Tibial nerve (tissue), 4 donors: ENCODE measurements around the gene DAPK1. TPM values are rescaled to one million over a fixed set of nuclear protein-coding genes. Genes with fewer than 3 reads are reported as not detected.

Source experiments
- DNase-seq, 2 donors: peaks; one replicate each; pipeline ENCODE4 v3.0.0-alpha.2; 2019; ENCODE audit warnings: low spot score in 2 of 2
- H3K27ac ChIP-seq, 4 donors: fragments of 200-600 bp; sonication (generic) in 3 of 4; one replicate each; pipeline ENCODE4 v1.5.1; 2017 to 2019; ENCODE audit warnings: mild to moderate bottlenecking in 1 of 4
- H3K27me3 ChIP-seq, 2 donors: fragments of 200-600 bp; sonication (generic) in 1 of 2; one replicate each; pipeline versions ENCODE4 v1.5.1 to v1.6.0; 2017 to 2019
- H3K36me3 ChIP-seq, 3 donors: fragments of 200-600 bp; sonication (generic); one replicate each; pipeline ENCODE4 v1.5.1; 2018 to 2019
- H3K4me1 ChIP-seq, 4 donors: fragments of 200-600 bp; sonication (generic) in 3 of 4; one replicate each; pipeline ENCODE4 v1.5.1; 2017 to 2019
- H3K4me3 ChIP-seq, 4 donors: fragments of 200-600 bp; sonication (generic) in 3 of 4; one replicate each; pipeline ENCODE4 v1.5.1; 2017 to 2019; ENCODE audit warnings: mild to moderate bottlenecking in 1 of 4, moderate library complexity in 1 of 4
- H3K9me3 ChIP-seq, 4 donors: fragments of 200-600 bp; sonication (generic) in 3 of 4; one replicate each; pipeline ENCODE4 v1.5.1; 2017 to 2019
- CTCF ChIP-seq, 5 experiments: fragments of 200-600 bp in 3 of 5; fragments of 450-650 bp in 2 of 5; sonication (generic) in 3 of 5; IDR thresholded peaks; one replicate each; pipeline ENCODE4 v1.5.1; 2016 to 2019; ENCODE audit warnings: antibody characterized with exemption in 5 of 5, mild to moderate bottlenecking in 3 of 5, moderate library complexity in 2 of 5
- EP300 ChIP-seq, 2 donors: sonication (generic); formaldehyde crosslinking; IDR thresholded peaks; one replicate each; pipeline ENCODE4 v1.6.1; 2017; ENCODE audit warnings: antibody characterized with exemption in 2 of 2, mild to moderate bottlenecking in 1 of 2
- POLR2A ChIP-seq, 2 donors: fragments of 450-650 bp; IDR thresholded peaks; one replicate each; pipeline ENCODE4 v1.6.1; 2017; ENCODE audit warnings: antibody characterized with exemption in 2 of 2, mild to moderate bottlenecking in 2 of 2, moderate library complexity in 2 of 2
- WGBS, 2 donors: methylation state at CpG; one replicate each; pipeline ENCODE4 v1.1.5; 2018; 5-methylcytosine and 5-hydroxymethylcytosine counted together
- total RNA-seq, 4 donors: library from RNA; depleted of rRNA; stranded (reverse); fragments of >200 nt; gene quantifications; one replicate each; pipeline ENCODE4 v1.1.0, GENCODE V29; 2016

DAPK1 gene
- total RNA-seq, 4 donors from 2014 or later = 58.8 to 97.3 (median 64.2) TPM

DNA sequence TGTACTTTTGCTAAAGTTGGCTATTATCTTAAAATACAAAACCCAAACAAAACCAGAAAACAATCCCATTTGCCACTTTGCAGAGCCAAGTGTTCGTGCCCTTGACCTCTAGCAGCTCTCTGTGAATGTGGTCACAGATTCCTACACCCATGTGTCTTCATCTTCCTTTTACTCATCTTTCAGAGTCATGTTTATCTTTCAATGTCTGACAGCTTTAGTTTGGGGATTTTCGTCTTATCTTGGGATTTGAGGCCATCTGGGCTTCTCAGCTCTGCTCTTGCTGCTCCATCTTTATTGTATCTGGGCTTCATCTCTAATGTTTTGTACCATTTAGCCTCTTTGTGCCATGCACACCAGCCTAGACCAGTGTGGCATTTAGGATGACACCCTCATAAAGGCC is 81.0 kb downstream of the DAPK1 start:
- TF ChIP-seq CTCF (IDR thresholded peaks at IDR 0.05) = no peak
- no peak for TF ChIP-seq EP300 (IDR thresholded peaks at IDR 0.05)
- TF ChIP-seq POLR2A (IDR thresholded peaks at IDR 0.05) = no peak
- peaks cover 0 to 24% (median 5%) of the 10 kb centered on the region in 4 donors for H3K4me1 ChIP-seq
- H3K27me3 ChIP-seq = no peaks in the 10 kb centered on the region
- no peaks in the 10 kb centered on the region for H3K36me3 ChIP-seq
- H3K27ac ChIP-seq = no peak overlapping the region
- no peak for DNase-seq
- WGBS, 2 donors = 75 to 78% methylated on average over 2 of the region's 2 CpGs
- no peaks in the 10 kb centered on the region for H3K9me3 ChIP-seq
- H3K4me3 ChIP-seq = no peak overlapping the region

DNA sequence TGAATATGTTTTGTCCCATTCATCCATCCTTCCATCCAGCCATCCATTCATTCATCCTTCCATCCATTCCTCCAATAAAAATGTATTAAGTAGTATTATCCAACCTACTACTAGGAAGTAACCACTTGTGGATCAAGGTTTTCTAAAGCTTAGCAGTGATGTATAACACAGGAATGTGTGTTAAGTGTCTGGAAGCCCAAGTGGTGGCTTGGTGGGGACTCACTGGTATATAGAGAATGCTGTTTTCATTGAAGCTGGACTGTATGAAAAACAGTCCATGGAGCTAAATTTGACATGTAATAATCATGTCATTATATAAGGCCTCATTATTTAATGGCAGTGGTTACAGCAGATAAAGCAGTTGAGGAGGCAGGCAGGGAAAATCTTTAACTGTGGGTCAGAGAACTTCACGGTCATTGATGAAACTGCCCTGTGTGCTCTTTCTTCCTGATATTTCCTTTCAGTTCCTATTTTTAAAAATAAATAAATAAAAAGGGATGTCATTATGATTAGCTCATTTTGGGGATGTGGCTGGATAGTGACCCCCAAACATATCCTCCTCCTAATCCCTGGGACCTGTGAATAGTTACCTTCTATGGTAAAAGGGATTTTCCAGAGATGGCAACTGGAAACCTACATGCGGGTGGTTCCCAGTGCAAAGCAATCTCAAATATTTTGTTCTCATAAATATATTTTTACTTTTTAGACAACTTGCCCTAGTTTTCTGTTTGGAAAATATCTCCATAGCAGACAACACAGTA is 82.3 kb downstream of the DAPK1 start:
- no peaks in the 10 kb centered on the region for H3K9me3 ChIP-seq
- H3K4me1 ChIP-seq = peaks cover 0 to 24% (median 5%) of the 10 kb centered on the region in 4 donors
- no peak overlapping the region for H3K27ac ChIP-seq
- no peak for DNase-seq
- H3K36me3 ChIP-seq = no peaks in the 10 kb centered on the region
- no peak overlapping the region for H3K4me3 ChIP-seq
- H3K27me3 ChIP-seq = no peaks in the 10 kb centered on the region
- WGBS, 2 donors = 81 to 83% methylated on average over 2 of the region's 2 CpGs
- TF ChIP-seq POLR2A (IDR thresholded peaks at IDR 0.05) (no peak), CTCF (IDR thresholded peaks at IDR 0.05) (no peak), EP300 (IDR thresholded peaks at IDR 0.05) (no peak)

- H3K27ac ChIP-seq = peak overlapping the region in 1 of 4 donors; percentile 35
- 73 to 78% methylated on average over 10 of the region's 10 CpGs for WGBS, 2 donors
- TF ChIP-seq EP300 (IDR thresholded peaks at IDR 0.05) (no peak), POLR2A (IDR thresholded peaks at IDR 0.05) (no peak), CTCF (IDR thresholded peaks at IDR 0.05) (no peak)
- H3K9me3 ChIP-seq = no peaks in the 10 kb centered on the region
- DNase-seq = no peak
- H3K4me3 ChIP-seq = no peak overlapping the region
- no peaks in the 10 kb centered on the region for H3K36me3 ChIP-seq
- no peaks in the 10 kb centered on the region for H3K27me3 ChIP-seq
- H3K4me1 ChIP-seq = peaks cover 0 to 24% (median 5%) of the 10 kb centered on the region in 4 donors
Observed at GRCh38 chr9:87580941-87581438, 83.3 kb downstream of the DAPK1 start.

DNA sequence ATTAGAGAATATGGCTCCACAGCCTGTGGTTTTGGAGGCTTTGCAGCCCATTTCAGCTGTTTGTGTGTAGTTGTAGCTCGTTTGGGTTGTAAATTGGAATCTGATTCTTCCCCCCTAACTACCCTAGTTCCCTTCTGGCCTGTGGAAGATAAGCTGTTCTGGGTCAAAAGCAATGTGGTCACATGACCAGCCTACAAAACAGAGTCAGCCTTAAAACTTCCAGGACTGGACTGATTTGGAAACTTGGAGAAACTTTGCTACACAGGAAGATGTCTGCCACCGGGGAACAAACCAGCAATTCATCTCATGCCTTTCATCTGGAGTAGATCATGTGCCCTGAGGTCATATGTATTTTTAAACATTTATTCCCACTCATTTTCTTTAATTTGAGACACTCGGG is 83.8 kb downstream of the DAPK1 start:
- Histone ChIP-seq H3K4me1 (peaks cover 0 to 24% (median 5%) of the 10 kb centered on the region in 4 donors), H3K27ac (peak overlapping the region in 2 of 4 donors; percentile 12 to 35), H3K27me3 (no peaks in the 10 kb centered on the region), H3K9me3 (no peaks in the 10 kb centered on the region), H3K4me3 (no peak overlapping the region), H3K36me3 (no peaks in the 10 kb centered on the region)
- TF ChIP-seq CTCF (IDR thresholded peaks at IDR 0.05) (no peak), EP300 (IDR thresholded peaks at IDR 0.05) (peak in 1 of 2 donors; percentile 18)
- 9 to 11% methylated on average over 3 of the region's 3 CpGs for WGBS, 2 donors
- peak in 1 of 2 donors; percentile 14 for DNase-seq

- TF ChIP-seq POLR2A (IDR thresholded peaks at IDR 0.05) = no peak
- TF ChIP-seq CTCF (IDR thresholded peaks at IDR 0.05) = no peak
- no peak for TF ChIP-seq EP300 (IDR thresholded peaks at IDR 0.05)
- Histone ChIP-seq H3K27ac (peak overlapping the region in 2 of 4 donors; percentile 12 to 35), H3K36me3 (no peaks in the 10 kb centered on the region), H3K4me1 (peaks cover 0 to 24% (median 5%) of the 10 kb centered on the region in 4 donors), H3K27me3 (no peaks in the 10 kb centered on the region), H3K9me3 (no peaks in the 10 kb centered on the region), H3K4me3 (no peak overlapping the region)
- no peak for DNase-seq
- 70 to 71% methylated on average over 10 of the region's 10 CpGs for WGBS, 2 donors
Observed at GRCh38 chr9:87581949-87582637, 84.4 kb downstream of the DAPK1 start.
